ENCODE measurements around the gene LHX6. TPM values are rescaled to one million over a fixed set of nuclear protein-coding genes. Genes with fewer than 3 reads are reported as not detected.

Gene LHX6
- total RNA-seq, 1 donor: 0.81 TPM

DNA sequence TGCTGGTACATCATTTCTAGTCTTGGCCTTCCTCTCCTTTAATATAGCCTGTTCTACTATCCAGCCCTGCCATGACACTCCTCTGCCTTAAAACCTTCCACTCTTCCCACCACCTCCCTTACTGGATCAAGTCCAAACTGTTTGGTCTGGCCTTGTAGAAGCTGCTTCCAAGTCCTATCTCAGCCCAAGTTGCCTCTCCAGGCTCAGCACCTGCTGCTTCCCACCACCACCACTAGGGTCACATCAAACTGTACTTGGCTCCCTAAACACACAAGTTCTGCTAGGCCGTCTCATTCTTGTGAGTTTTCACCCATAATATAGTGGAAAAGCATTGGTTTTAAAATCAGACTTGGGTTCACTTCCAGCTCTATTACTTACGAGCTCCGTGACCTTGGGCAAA, 70.6 kb downstream of the LHX6 start:
- peak in 2 of 3 donors; percentile 53 to 65 for DNase-seq (ENCODE audit: low read depth in 2 of 3, low spot score in 2 of 3)

- no peak for DNase-seq (ENCODE audit: low read depth in 2 of 3, low spot score in 2 of 3)
Measured at GRCh38 chr9:122155796-122156195, 73.0 kb downstream of the LHX6 start.

Other genes starting within 250 kb of the LHX6 start
- gene TTLL11, start 135.6 kb downstream of the LHX6 start, total RNA-seq: 5.1 TPM
- 12.7 TPM for gene NDUFA8, start 69.2 kb downstream of the LHX6 start, total RNA-seq
- 0.27 TPM for gene MORN5, start 69.0 kb downstream of the LHX6 start, total RNA-seq
- gene RBM18, start 35.9 kb upstream of the LHX6 start, total RNA-seq: 3.5 TPM
- gene MRRF, start 35.9 kb upstream of the LHX6 start, total RNA-seq: 16.7 TPM
- gene PTGS1, start 142.1 kb upstream of the LHX6 start, total RNA-seq: 49.8 TPM
- gene OR1J1, start 249.0 kb upstream of the LHX6 start, total RNA-seq: under 0.01 TPM